ENCODE data around the gene SRGAP3.

SRGAP3 gene

GRCh38 chr3:9253327-9253726 is 3.9 kb upstream of the SRGAP3 start:
- DNase-seq (ENCODE audit: low read depth in 2 of 2, low spot score in 1 of 2), result no peak

GRCh38 chr3:9251055-9251786 is 1.8 kb upstream of the SRGAP3 start:
- no peak for DNase-seq (ENCODE audit: low read depth in 2 of 2, low spot score in 1 of 2)

- DNase-seq (ENCODE audit: low read depth in 2 of 2, low spot score in 1 of 2), result no peak
Measured at GRCh38 chr3:9250236-9250635, 790 bp upstream of the SRGAP3 start.

GRCh38 chr3:9248522-9249271 is 749 bp downstream of the SRGAP3 start:
- DNase-seq (ENCODE audit: low read depth in 2 of 2, low spot score in 1 of 2), result no peak

- DNase-seq (ENCODE audit: low read depth in 2 of 2, low spot score in 1 of 2), result no peak
Measured at GRCh38 chr3:9247941-9248521, 1.4 kb downstream of the SRGAP3 start.

GRCh38 chr3:9247361-9247940 is 2.0 kb downstream of the SRGAP3 start:
- DNase-seq (ENCODE audit: low read depth in 2 of 2, low spot score in 1 of 2), result no peak

GRCh38 chr3:9246189-9246588 is 3.3 kb downstream of the SRGAP3 start:
- DNase-seq (ENCODE audit: low read depth in 2 of 2, low spot score in 1 of 2), result no peak

GRCh38 chr3:9244495-9245183 is 4.8 kb downstream of the SRGAP3 start:
- DNase-seq (ENCODE audit: low read depth in 2 of 2, low spot score in 1 of 2), result no peak

GRCh38 chr3:9241956-9242355 is 7.5 kb downstream of the SRGAP3 start:
- no peak for DNase-seq (ENCODE audit: low read depth in 2 of 2, low spot score in 1 of 2)

GRCh38 chr3:9239680-9240079 is 9.8 kb downstream of the SRGAP3 start:
- DNase-seq (ENCODE audit: low read depth in 2 of 2, low spot score in 1 of 2), result no peak

GRCh38 chr3:9238721-9239295 is 10.6 kb downstream of the SRGAP3 start:
- DNase-seq (ENCODE audit: low read depth in 2 of 2, low spot score in 1 of 2), result no peak

GRCh38 chr3:9238276-9238675 is 11.2 kb downstream of the SRGAP3 start:
- no peak for DNase-seq (ENCODE audit: low read depth in 2 of 2, low spot score in 1 of 2)

GRCh38 chr3:9233814-9234600 is 15.4 kb downstream of the SRGAP3 start:
- no peak for DNase-seq (ENCODE audit: low read depth in 2 of 2, low spot score in 1 of 2)

GRCh38 chr3:9233101-9233500 is 16.3 kb downstream of the SRGAP3 start:
- no peak for DNase-seq (ENCODE audit: low read depth in 2 of 2, low spot score in 1 of 2)

- no peak for DNase-seq (ENCODE audit: low read depth in 2 of 2, low spot score in 1 of 2)
Measured at GRCh38 chr3:9231937-9232336, 17.5 kb downstream of the SRGAP3 start.

GRCh38 chr3:9231471-9231870 is 18.0 kb downstream of the SRGAP3 start:
- no peak for DNase-seq (ENCODE audit: low read depth in 2 of 2, low spot score in 1 of 2)

- DNase-seq (ENCODE audit: low read depth in 2 of 2, low spot score in 1 of 2), result no peak
Measured at GRCh38 chr3:9231006-9231405, 18.4 kb downstream of the SRGAP3 start.

- no peak for DNase-seq (ENCODE audit: low read depth in 2 of 2, low spot score in 1 of 2)
Measured at GRCh38 chr3:9230596-9230995, 18.9 kb downstream of the SRGAP3 start.

- no peak for DNase-seq (ENCODE audit: low read depth in 2 of 2, low spot score in 1 of 2)
Measured at GRCh38 chr3:9229879-9230278, 19.6 kb downstream of the SRGAP3 start.

- no peak for DNase-seq (ENCODE audit: low read depth in 2 of 2, low spot score in 1 of 2)
Measured at GRCh38 chr3:9229325-9229724, 20.1 kb downstream of the SRGAP3 start.
